Stomach smooth muscle (tissue), 2 donors: ENCODE data around the gene SCCPDH.

ENCODE experiments used
- H3K27ac ChIP-seq: one replicate; pipeline ENCODE4 v1.7.0; 2013; ENCODE audit warnings: mild to moderate bottlenecking, low read length, inconsistent platforms
- H3K27me3 ChIP-seq, 2 donors: one replicate each; pipeline ENCODE4 v1.7.0; 2013; ENCODE audit warnings: low read length in 2 of 2; ENCODE audit not compliant: insufficient read depth in 2 of 2, control insufficient read depth in 1 of 2
- H3K36me3 ChIP-seq, 2 donors: one replicate each; pipeline ENCODE4 v1.7.0; 2013; ENCODE audit warnings: low read length in 2 of 2; ENCODE audit not compliant: control insufficient read depth in 2 of 2, insufficient read depth in 2 of 2
- H3K4me1 ChIP-seq: one replicate; pipeline ENCODE4 v1.7.0; 2013; ENCODE audit warnings: low read length; ENCODE audit not compliant: control insufficient read depth, insufficient read depth
- H3K4me3 ChIP-seq, 2 donors: one replicate each; pipeline ENCODE4 v1.7.0; 2013; ENCODE audit warnings: low read length in 2 of 2
- H3K9ac ChIP-seq, 2 donors: one replicate each; pipeline ENCODE4 v1.7.0; 2013; ENCODE audit warnings: low read length in 2 of 2, mild to moderate bottlenecking in 1 of 2
- H3K9me3 ChIP-seq, 2 donors: one replicate each; pipeline ENCODE4 v1.7.0; 2013; ENCODE audit warnings: low read length in 2 of 2; ENCODE audit not compliant: control insufficient read depth in 2 of 2
- donor health status: healthy.
- donor health status: Pancreatic carcinoma.

SCCPDH gene

GRCh38 chr1:246793356-246793896 is 69.2 kb downstream of the SCCPDH start:
- no peak overlapping the region for H3K27ac ChIP-seq
- no peak overlapping the region for H3K4me3 ChIP-seq
- H3K9me3 ChIP-seq, result no peaks in the 10 kb centered on the region
- H3K36me3 ChIP-seq, result no peaks in the 10 kb centered on the region
- no peak overlapping the region for H3K9ac ChIP-seq
- H3K27me3 ChIP-seq, result peaks cover 10 to 11% of the 10 kb centered on the region in 2 donors
- peaks cover 15% of the 10 kb centered on the region for H3K4me1 ChIP-seq

- H3K27me3 ChIP-seq, result peaks cover 12 to 17% of the 10 kb centered on the region in 2 donors
- no peak overlapping the region for H3K9ac ChIP-seq
- H3K27ac ChIP-seq, result no peak overlapping the region
- no peaks in the 10 kb centered on the region for H3K36me3 ChIP-seq
- H3K4me1 ChIP-seq, result peaks cover 9% of the 10 kb centered on the region
- no peaks in the 10 kb centered on the region for H3K9me3 ChIP-seq
- H3K4me3 ChIP-seq, result no peak overlapping the region
These were observed 70.0 kb downstream of the SCCPDH start for GRCh38 chr1:246794048-246794827.

- Histone ChIP-seq H3K36me3 (no peaks in the 10 kb centered on the region), H3K27ac (no peak overlapping the region), H3K9ac (no peak overlapping the region), H3K4me1 (peaks cover 5% of the 10 kb centered on the region), H3K4me3 (no peak overlapping the region), H3K9me3 (no peaks in the 10 kb centered on the region), H3K27me3 (peaks cover 11 to 17% of the 10 kb centered on the region in 2 donors)
These were observed 70.8 kb downstream of the SCCPDH start for GRCh38 chr1:246794828-246795671.

GRCh38 chr1:246795906-246796694 is 71.9 kb downstream of the SCCPDH start:
- peaks cover 11 to 13% of the 10 kb centered on the region in 2 donors for H3K27me3 ChIP-seq
- no peak overlapping the region for H3K9ac ChIP-seq
- H3K9me3 ChIP-seq, result no peaks in the 10 kb centered on the region
- H3K4me3 ChIP-seq, result no peak overlapping the region
- no peaks in the 10 kb centered on the region for H3K36me3 ChIP-seq
- peaks cover 5% of the 10 kb centered on the region for H3K4me1 ChIP-seq
- H3K27ac ChIP-seq, result no peak overlapping the region

- Histone ChIP-seq H3K27me3 (peaks cover 11 to 13% of the 10 kb centered on the region in 2 donors), H3K27ac (no peak overlapping the region), H3K9me3 (no peaks in the 10 kb centered on the region), H3K9ac (no peak overlapping the region), H3K36me3 (no peaks in the 10 kb centered on the region), H3K4me1 (peaks cover 5% of the 10 kb centered on the region), H3K4me3 (no peak overlapping the region)
These were observed 72.9 kb downstream of the SCCPDH start for GRCh38 chr1:246797157-246797556.

- Histone ChIP-seq H3K9ac (no peak overlapping the region), H3K27me3 (peaks cover 11 to 13% of the 10 kb centered on the region in 2 donors), H3K9me3 (no peaks in the 10 kb centered on the region), H3K36me3 (no peaks in the 10 kb centered on the region), H3K4me3 (no peak overlapping the region), H3K27ac (no peak overlapping the region), H3K4me1 (peaks cover 5% of the 10 kb centered on the region)
These were observed 73.4 kb downstream of the SCCPDH start for GRCh38 chr1:246797597-246797996.

- H3K27ac ChIP-seq, result no peak overlapping the region
These were observed 73.9 kb downstream of the SCCPDH start for GRCh38 chr1:246798107-246798506.

GRCh38 chr1:246798606-246799496 is 74.6 kb downstream of the SCCPDH start:
- Histone ChIP-seq H3K27ac (no peak overlapping the region), H3K36me3 (no peaks in the 10 kb centered on the region), H3K27me3 (peaks cover 7 to 13% of the 10 kb centered on the region in 2 donors), H3K4me3 (no peak overlapping the region), H3K4me1 (peaks cover 5% of the 10 kb centered on the region), H3K9me3 (no peaks in the 10 kb centered on the region), H3K9ac (no peak overlapping the region)

More at GRCh38 chr1:246798107-246798506, 73.9 kb downstream of the SCCPDH start:
- H3K36me3 ChIP-seq, result no peaks in the 10 kb centered on the region
- H3K9ac ChIP-seq, result no peak overlapping the region
- no peaks in the 10 kb centered on the region for H3K9me3 ChIP-seq
- H3K4me1 ChIP-seq, result peaks cover 5% of the 10 kb centered on the region
- peaks cover 8 to 13% of the 10 kb centered on the region in 2 donors for H3K27me3 ChIP-seq
- H3K4me3 ChIP-seq, result no peak overlapping the region

- Histone ChIP-seq H3K36me3 (no peaks in the 10 kb centered on the region), H3K4me3 (no peak overlapping the region), H3K27ac (no peak overlapping the region), H3K4me1 (no peaks in the 10 kb centered on the region), H3K27me3 (peaks cover 7 to 12% of the 10 kb centered on the region in 2 donors), H3K9ac (no peak overlapping the region), H3K9me3 (no peaks in the 10 kb centered on the region)
These were observed 76.1 kb downstream of the SCCPDH start for GRCh38 chr1:246800356-246800755.
